ENCODE results near the gene SWAP70.

Gene SWAP70

GRCh38 chr11:9738116-9738515 is 74.2 kb downstream of the SWAP70 start:
- Histone ChIP-seq H3K4me1 (ENCODE audit: low read depth, poor library complexity, severe bottlenecking) (no peaks in the 10 kb centered on the region), H2AFZ (ENCODE audit: low read depth) (no peak overlapping the region), H3K79me2 (ENCODE audit: insufficient read depth, low read depth) (no peaks in the 10 kb centered on the region), H4K20me1 (ENCODE audit: insufficient read depth) (no peaks in the 10 kb centered on the region), H3K27me3 (ENCODE audit: insufficient read depth, low read depth) (no peaks in the 10 kb centered on the region), H3K4me2 (no peak overlapping the region), H3K36me3 (ENCODE audit: insufficient read depth) (no peaks in the 10 kb centered on the region), H3K4me3 (IDR thresholded peaks at IDR 0.05; ENCODE audit: insufficient read depth, low read depth, low read length) (no peak overlapping the region), H3K27ac (no peak overlapping the region), H3K9ac (no peak overlapping the region)
- no peak for TF ChIP-seq CTCF (conservative IDR thresholded peaks at IDR 0.05; ENCODE audit: low read depth, low read length)

- TF ChIP-seq CTCF (conservative IDR thresholded peaks at IDR 0.05; ENCODE audit: low read depth, low read length): no peak
- Histone ChIP-seq H3K79me2 (ENCODE audit: insufficient read depth, low read depth) (no peaks in the 10 kb centered on the region), H3K4me1 (ENCODE audit: low read depth, poor library complexity, severe bottlenecking) (no peaks in the 10 kb centered on the region), H3K4me2 (no peak overlapping the region), H3K36me3 (ENCODE audit: insufficient read depth) (no peaks in the 10 kb centered on the region), H3K27ac (no peak overlapping the region), H3K4me3 (IDR thresholded peaks at IDR 0.05; ENCODE audit: insufficient read depth, low read depth, low read length) (no peak overlapping the region), H3K9ac (no peak overlapping the region), H3K27me3 (ENCODE audit: insufficient read depth, low read depth) (no peaks in the 10 kb centered on the region), H2AFZ (ENCODE audit: low read depth) (no peak overlapping the region), H4K20me1 (ENCODE audit: insufficient read depth) (no peaks in the 10 kb centered on the region)
Measured at GRCh38 chr11:9738707-9739106, 74.8 kb downstream of the SWAP70 start.

GRCh38 chr11:9739123-9739900 is 75.4 kb downstream of the SWAP70 start:
- H3K79me2 ChIP-seq (ENCODE audit: insufficient read depth, low read depth): no peaks in the 10 kb centered on the region
- H3K4me1 ChIP-seq (ENCODE audit: low read depth, poor library complexity, severe bottlenecking): no peaks in the 10 kb centered on the region
- H3K4me3 ChIP-seq (IDR thresholded peaks at IDR 0.05; ENCODE audit: insufficient read depth, low read depth, low read length): no peak overlapping the region
- no peaks in the 10 kb centered on the region for H3K36me3 ChIP-seq (ENCODE audit: insufficient read depth)
- no peak for TF ChIP-seq CTCF (conservative IDR thresholded peaks at IDR 0.05; ENCODE audit: low read depth, low read length)
- H3K27ac ChIP-seq: no peak overlapping the region
- no peak overlapping the region for H2AFZ ChIP-seq (ENCODE audit: low read depth)
- no peak overlapping the region for H3K4me2 ChIP-seq
- no peaks in the 10 kb centered on the region for H3K27me3 ChIP-seq (ENCODE audit: insufficient read depth, low read depth)
- H4K20me1 ChIP-seq (ENCODE audit: insufficient read depth): no peaks in the 10 kb centered on the region
- no peak overlapping the region for H3K9ac ChIP-seq

GRCh38 chr11:9740202-9740883 is 76.5 kb downstream of the SWAP70 start:
- Histone ChIP-seq H4K20me1 (ENCODE audit: insufficient read depth) (no peaks in the 10 kb centered on the region), H3K4me3 (IDR thresholded peaks at IDR 0.05; ENCODE audit: insufficient read depth, low read depth, low read length) (no peak overlapping the region), H3K9ac (no peak overlapping the region), H2AFZ (ENCODE audit: low read depth) (no peak overlapping the region), H3K27me3 (ENCODE audit: insufficient read depth, low read depth) (no peaks in the 10 kb centered on the region), H3K4me2 (no peak overlapping the region), H3K27ac (no peak overlapping the region), H3K4me1 (ENCODE audit: low read depth, poor library complexity, severe bottlenecking) (peaks cover 5% of the 10 kb centered on the region), H3K36me3 (ENCODE audit: insufficient read depth) (no peaks in the 10 kb centered on the region), H3K79me2 (ENCODE audit: insufficient read depth, low read depth) (no peaks in the 10 kb centered on the region)
- TF ChIP-seq CTCF (conservative IDR thresholded peaks at IDR 0.05; ENCODE audit: low read depth, low read length): no peak

Data from KMS-11 (cell line).